Neural progenitor cell (in vitro differentiated cells): ENCODE measurements around the gene PDE11A. TPM values are rescaled to one million over a fixed set of nuclear protein-coding genes. Genes with fewer than 3 reads are reported as not detected.

ENCODE experiments used
- DNase-seq: peaks from one replicate; pipeline ENCODE4 v3.0.0-alpha.2; 2016; ENCODE audit warnings: low spot score
- H2AFZ ChIP-seq: fragments of 200-600 bp; sonication (generic); replicated peaks from 2 replicates; pipeline ENCODE4 v1.6.1; 2016; ENCODE audit warnings: antibody characterized with exemption
- H3F3A ChIP-seq: fragments of 200-600 bp; sonication (generic); 2 replicates; pipeline ENCODE4 v1.6.1; 2016; ENCODE audit warnings: antibody characterized with exemption, low read depth
- H3K27ac ChIP-seq: fragments of 200-600 bp; sonication (generic); 2 replicates; pipeline ENCODE4 v1.5.1; 2016; ENCODE audit warnings: mild to moderate bottlenecking
- H3K27me3 ChIP-seq: fragments of 200-600 bp; sonication (generic); 2 replicates; pipeline ENCODE4 v1.6.1; 2016; ENCODE audit warnings: mild to moderate bottlenecking, moderate library complexity
- H3K36me3 ChIP-seq: fragments of 200-600 bp; sonication (generic); 2 replicates; pipeline ENCODE4 v1.5.1; 2016
- H3K4me1 ChIP-seq: fragments of 200-600 bp; sonication (generic); 2 replicates; pipeline ENCODE4 v1.6.1; 2016; ENCODE audit warnings: mixed run types
- H3K4me2 ChIP-seq: fragments of 200-600 bp; sonication (generic); 2 replicates; pipeline ENCODE4 v1.6.1; 2016
- H3K4me3 ChIP-seq: fragments of 200-600 bp; sonication (generic); 2 replicates; pipeline ENCODE4 v1.5.1; 2016
- H3K79me2 ChIP-seq: fragments of 200-600 bp; sonication (generic); 2 replicates; pipeline ENCODE4 v1.6.1; 2016; ENCODE audit warnings: low read depth
- H3K9ac ChIP-seq: fragments of 200-600 bp; sonication (generic); 2 replicates; pipeline ENCODE4 v1.6.1; 2016
- H3K9me3 ChIP-seq: fragments of 200-600 bp; sonication (generic); 2 replicates; pipeline ENCODE4 v1.5.1; 2016; ENCODE audit warnings: low read depth
- H4K20me1 ChIP-seq: fragments of 200-600 bp; sonication (generic); 2 replicates; pipeline ENCODE4 v1.6.1; 2016; ENCODE audit warnings: low read depth
- H3K27ac Mint-ChIP-seq: 3 replicates; pipeline ENCODE4 v1.8.0; 2021; ENCODE audit warnings: mixed read lengths
- H3K27me3 Mint-ChIP-seq: 2 replicates; pipeline ENCODE4 v1.8.0; 2022; ENCODE audit warnings: low read depth, mild to moderate bottlenecking, inconsistent platforms, moderate library complexity, mixed read lengths; ENCODE audit not compliant: insufficient read depth
- H3K36me3 Mint-ChIP-seq: 3 replicates; pipeline ENCODE4 v1.8.0; 2021; ENCODE audit warnings: mixed read lengths
- H3K4me1 Mint-ChIP-seq: 3 replicates; pipeline ENCODE4 v1.8.0; 2021; ENCODE audit warnings: mixed read lengths
- H3K4me3 Mint-ChIP-seq: 3 replicates; pipeline ENCODE4 v1.8.0; 2021; ENCODE audit warnings: mild to moderate bottlenecking, moderate library complexity, mixed read lengths
- H3K9me3 Mint-ChIP-seq: 3 replicates; pipeline ENCODE4 v1.8.0; 2020; ENCODE audit warnings: mixed read lengths
- CTCF ChIP-seq: fragments of 200-600 bp; sonication (generic); IDR thresholded peaks from 2 replicates; pipeline ENCODE4 v1.5.1; 2017; ENCODE audit warnings: antibody characterized with exemption, mild to moderate bottlenecking
- EZH2 ChIP-seq: fragments of 200-600 bp; sonication (generic); IDR thresholded peaks from 2 replicates; pipeline ENCODE4 v1.6.1; 2017; ENCODE audit warnings: antibody characterized with exemption, mild to moderate bottlenecking, moderate library complexity
- EZH2phosphoT487 ChIP-seq: fragments of 200-600 bp; sonication (generic); IDR thresholded peaks from 2 replicates; pipeline ENCODE4 v1.6.1; 2017; ENCODE audit warnings: antibody characterized with exemption
- total RNA-seq: library from RNA; depleted of rRNA; stranded (reverse); fragments of >200 nt; gene quantifications from 2 replicates; pipeline ENCODE4 v1.2.3, GENCODE V29; 2015; ENCODE audit warnings: low replicate concordance

Gene PDE11A
- total RNA-seq, 1 donor from 2014 or later, result 0.13 TPM

GRCh38 chr2:177665328-177665727, 407.2 kb downstream of the PDE11A start:
- peaks cover 33% of the 10 kb centered on the region for H3K4me1 ChIP-seq
- Mint-ChIP-seq H3K36me3 (no peaks in the 10 kb centered on the region), H3K27ac (no peak overlapping the region), H3K27me3 (peaks cover 10% of the 10 kb centered on the region), H3K4me1 (peaks cover 45% of the 10 kb centered on the region), H3K4me3 (no peak overlapping the region), H3K9me3 (no peaks in the 10 kb centered on the region)
- no peak overlapping the region for H2AFZ ChIP-seq
- H4K20me1 ChIP-seq, result no peaks in the 10 kb centered on the region
- no peaks in the 10 kb centered on the region for H3K36me3 ChIP-seq
- no peak for DNase-seq
- peaks cover 20% of the 10 kb centered on the region for H3K27me3 ChIP-seq
- H3K4me2 ChIP-seq, result no peak overlapping the region
- H3F3A ChIP-seq, result peaks cover 3% of the 10 kb centered on the region
- no peak overlapping the region for H3K9ac ChIP-seq
- H3K4me3 ChIP-seq, result no peak overlapping the region
- H3K27ac ChIP-seq, result no peak overlapping the region
- TF ChIP-seq EZH2 (no peak), CTCF (no peak), EZH2phosphoT487 (no peak)
- no peaks in the 10 kb centered on the region for H3K9me3 ChIP-seq
- no peaks in the 10 kb centered on the region for H3K79me2 ChIP-seq

- no peaks in the 10 kb centered on the region for H4K20me1 ChIP-seq
- Mint-ChIP-seq H3K9me3 (no peaks in the 10 kb centered on the region), H3K27me3 (peaks cover 10% of the 10 kb centered on the region), H3K4me1 (peaks cover 45% of the 10 kb centered on the region), H3K4me3 (no peak overlapping the region), H3K36me3 (no peaks in the 10 kb centered on the region), H3K27ac (no peak overlapping the region)
- H3K27ac ChIP-seq, result no peak overlapping the region
- H3K4me3 ChIP-seq, result no peak overlapping the region
- H3K4me2 ChIP-seq, result no peak overlapping the region
- no peak overlapping the region for H3K9ac ChIP-seq
- H3K79me2 ChIP-seq, result no peaks in the 10 kb centered on the region
- no peaks in the 10 kb centered on the region for H3K27me3 ChIP-seq
- H3K36me3 ChIP-seq, result no peaks in the 10 kb centered on the region
- H3K9me3 ChIP-seq, result no peaks in the 10 kb centered on the region
- H2AFZ ChIP-seq, result peak overlapping the region; percentile 29
- H3F3A ChIP-seq, result peaks cover 9% of the 10 kb centered on the region
- TF ChIP-seq EZH2, result no peak
- no peak for TF ChIP-seq EZH2phosphoT487
- no peak for TF ChIP-seq CTCF
- DNase-seq, result no peak
- peaks cover 27% of the 10 kb centered on the region for H3K4me1 ChIP-seq
Observed at GRCh38 chr2:177662895-177663294, 409.7 kb downstream of the PDE11A start.

GRCh38 chr2:177660742-177661141, 411.8 kb downstream of the PDE11A start:
- Histone ChIP-seq H3K79me2 (no peaks in the 10 kb centered on the region), H3K4me1 (peaks cover 27% of the 10 kb centered on the region), H3K27ac (no peak overlapping the region), H3K9ac (no peak overlapping the region), H3K27me3 (no peaks in the 10 kb centered on the region), H3K4me3 (no peak overlapping the region), H3K36me3 (no peaks in the 10 kb centered on the region), H3K9me3 (no peaks in the 10 kb centered on the region), H3F3A (peaks cover 9% of the 10 kb centered on the region), H4K20me1 (no peaks in the 10 kb centered on the region), H2AFZ (no peak overlapping the region), H3K4me2 (no peak overlapping the region)
- H3K4me1 Mint-ChIP-seq, result peaks cover 45% of the 10 kb centered on the region
- peaks cover 7% of the 10 kb centered on the region for H3K27me3 Mint-ChIP-seq
- H3K36me3 Mint-ChIP-seq, result no peaks in the 10 kb centered on the region
- TF ChIP-seq CTCF, result no peak
- H3K4me3 Mint-ChIP-seq, result no peak overlapping the region
- H3K27ac Mint-ChIP-seq, result no peak overlapping the region
- no peak for DNase-seq
- no peaks in the 10 kb centered on the region for H3K9me3 Mint-ChIP-seq
